MCF 10A (cell line): ENCODE results near the gene DNLZ. TPM values are rescaled to one million over a fixed set of nuclear protein-coding genes. Genes with fewer than 3 reads are reported as not detected.

Source experiments
- BruUV-seq: library from RNA; stranded (reverse); fragments of 400-500 nt; replicated peaks from 2 replicates; lab custom pipeline; 2021; lab: Mats Ljungman, UMichigan
- CTCF ChIA-PET: fragments of 300-600 bp; sonication (Branson Sonifier 250); formaldehyde crosslinking; extraction: SDS; loops from one replicate; lab custom pipeline; 2021; ENCODE audit warnings: antibody characterized with exemption, inconsistent platforms; lab: Yijun Ruan, JAX
- POLR2A ChIA-PET: fragments of 300-600, 350-650 bp; sonication (Branson Sonifier 250); formaldehyde crosslinking; extraction: SDS; loops from one replicate; lab custom pipeline; 2020; ENCODE audit warnings: antibody characterized with exemption, inconsistent platforms; lab: Yijun Ruan, JAX
- DNase-seq: peaks from one replicate; pipeline ENCODE4 v3.0.0-alpha.2; 2018; ENCODE audit not compliant: unreplicated experiment
- H3K27ac Mint-ChIP-seq: one replicate; pipeline ENCODE4 v1.8.0; 2022; ENCODE audit warnings: mild to moderate bottlenecking, low read depth, mixed read lengths; ENCODE audit not compliant: unreplicated experiment
- H3K27me3 Mint-ChIP-seq: one replicate; pipeline ENCODE4 v1.8.0; 2022; ENCODE audit warnings: mixed read lengths; ENCODE audit not compliant: insufficient read depth, unreplicated experiment
- H3K36me3 Mint-ChIP-seq: one replicate; pipeline ENCODE4 v1.8.0; 2022; ENCODE audit warnings: mild to moderate bottlenecking, moderate library complexity, mixed read lengths; ENCODE audit not compliant: insufficient read depth, unreplicated experiment
- H3K4me1 Mint-ChIP-seq: one replicate; pipeline ENCODE4 v1.8.0; 2022; ENCODE audit warnings: mixed read lengths; ENCODE audit not compliant: insufficient read depth, unreplicated experiment
- H3K4me3 Mint-ChIP-seq: one replicate; pipeline ENCODE4 v1.8.0; 2022; ENCODE audit warnings: mild to moderate bottlenecking, moderate library complexity, mixed read lengths; ENCODE audit not compliant: unreplicated experiment
- H3K9me3 Mint-ChIP-seq: one replicate; pipeline ENCODE4 v1.8.0; 2022; ENCODE audit warnings: mixed read lengths; ENCODE audit not compliant: unreplicated experiment
- intact Hi-C: fragments of 100-400 bp; cut with micrococcal nuclease; formaldehyde crosslinking; loops from 2 replicates; pipeline ENCODE4 v1.14.1; 2022
- total RNA-seq: library from RNA; stranded (reverse); gene quantifications from 2 replicates; pipeline ENCODE4 v1.2.3, GENCODE V29; 2022
- TF ChIP-seq, protein P1 (sequence below): fragments of 200-600 bp; IDR thresholded peaks from one replicate; pipeline ENCODE4 v1.8.0; 2022; ENCODE audit warnings: antibody characterized with exemption, mild to moderate bottlenecking; ENCODE audit not compliant: unreplicated experiment

The DNLZ gene
- total RNA-seq, 1 experiment from 2014 or later = 30.5 TPM

DNA sequence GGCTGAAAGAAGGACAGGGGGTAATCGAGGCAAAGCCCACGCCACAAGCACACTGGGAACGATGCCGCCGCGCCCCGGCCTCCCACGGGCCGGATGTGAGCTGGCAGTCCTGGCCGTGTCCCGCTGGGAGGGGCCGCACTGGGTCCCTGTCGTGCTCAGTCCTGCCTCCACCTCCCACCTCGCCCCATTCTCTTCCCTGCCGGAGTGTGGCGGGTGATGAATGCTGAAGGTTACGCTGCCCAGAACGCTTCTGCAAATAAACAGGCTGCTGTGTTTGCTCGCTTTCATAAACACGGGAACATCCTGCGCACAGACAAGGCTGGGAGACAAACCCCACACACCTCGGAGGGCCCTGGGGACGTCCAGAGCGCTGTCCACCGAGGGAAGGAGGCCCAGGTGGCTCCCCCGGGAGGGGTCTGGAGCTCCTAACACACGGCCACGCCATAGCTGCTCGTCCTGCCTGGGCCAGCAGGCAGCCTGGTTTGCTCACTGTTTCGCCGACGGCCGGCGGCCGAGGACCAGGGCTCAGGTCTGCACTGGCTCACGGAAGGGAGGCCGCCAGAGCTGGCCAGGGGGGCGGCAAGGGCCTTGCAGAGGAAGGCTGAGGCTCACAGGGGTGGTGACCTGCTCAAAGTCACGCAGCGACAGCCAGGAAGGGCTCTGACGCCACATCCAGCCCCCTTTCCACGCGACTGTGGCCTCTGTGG, 2.3 kb downstream of the DNLZ start:
- H3K9me3 Mint-ChIP-seq = no peaks in the 10 kb centered on the region
- no peaks in the 10 kb centered on the region for H3K27me3 Mint-ChIP-seq
- TF ChIP-seq, protein P1, sequence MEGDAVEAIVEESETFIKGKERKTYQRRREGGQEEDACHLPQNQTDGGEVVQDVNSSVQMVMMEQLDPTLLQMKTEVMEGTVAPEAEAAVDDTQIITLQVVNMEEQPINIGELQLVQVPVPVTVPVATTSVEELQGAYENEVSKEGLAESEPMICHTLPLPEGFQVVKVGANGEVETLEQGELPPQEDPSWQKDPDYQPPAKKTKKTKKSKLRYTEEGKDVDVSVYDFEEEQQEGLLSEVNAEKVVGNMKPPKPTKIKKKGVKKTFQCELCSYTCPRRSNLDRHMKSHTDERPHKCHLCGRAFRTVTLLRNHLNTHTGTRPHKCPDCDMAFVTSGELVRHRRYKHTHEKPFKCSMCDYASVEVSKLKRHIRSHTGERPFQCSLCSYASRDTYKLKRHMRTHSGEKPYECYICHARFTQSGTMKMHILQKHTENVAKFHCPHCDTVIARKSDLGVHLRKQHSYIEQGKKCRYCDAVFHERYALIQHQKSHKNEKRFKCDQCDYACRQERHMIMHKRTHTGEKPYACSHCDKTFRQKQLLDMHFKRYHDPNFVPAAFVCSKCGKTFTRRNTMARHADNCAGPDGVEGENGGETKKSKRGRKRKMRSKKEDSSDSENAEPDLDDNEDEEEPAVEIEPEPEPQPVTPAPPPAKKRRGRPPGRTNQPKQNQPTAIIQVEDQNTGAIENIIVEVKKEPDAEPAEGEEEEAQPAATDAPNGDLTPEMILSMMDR = no peak
- ChIA-PET POLR2A (no interaction called here), CTCF (interaction anchor here (0.6 kb wide), 1 partner anchor 308 kb away, joined by 3 read pairs; no protein-coding TSS in a partner anchor)
- no peak overlapping the region for H3K4me3 Mint-ChIP-seq
- no peak for DNase-seq
- H3K27ac Mint-ChIP-seq = no peak overlapping the region
- intact Hi-C loops = no loop called here
- no TSS peak for BruUV-seq
- H3K36me3 Mint-ChIP-seq = peaks cover 13% of the 10 kb centered on the region
- H3K4me1 Mint-ChIP-seq = no peaks in the 10 kb centered on the region

DNA sequence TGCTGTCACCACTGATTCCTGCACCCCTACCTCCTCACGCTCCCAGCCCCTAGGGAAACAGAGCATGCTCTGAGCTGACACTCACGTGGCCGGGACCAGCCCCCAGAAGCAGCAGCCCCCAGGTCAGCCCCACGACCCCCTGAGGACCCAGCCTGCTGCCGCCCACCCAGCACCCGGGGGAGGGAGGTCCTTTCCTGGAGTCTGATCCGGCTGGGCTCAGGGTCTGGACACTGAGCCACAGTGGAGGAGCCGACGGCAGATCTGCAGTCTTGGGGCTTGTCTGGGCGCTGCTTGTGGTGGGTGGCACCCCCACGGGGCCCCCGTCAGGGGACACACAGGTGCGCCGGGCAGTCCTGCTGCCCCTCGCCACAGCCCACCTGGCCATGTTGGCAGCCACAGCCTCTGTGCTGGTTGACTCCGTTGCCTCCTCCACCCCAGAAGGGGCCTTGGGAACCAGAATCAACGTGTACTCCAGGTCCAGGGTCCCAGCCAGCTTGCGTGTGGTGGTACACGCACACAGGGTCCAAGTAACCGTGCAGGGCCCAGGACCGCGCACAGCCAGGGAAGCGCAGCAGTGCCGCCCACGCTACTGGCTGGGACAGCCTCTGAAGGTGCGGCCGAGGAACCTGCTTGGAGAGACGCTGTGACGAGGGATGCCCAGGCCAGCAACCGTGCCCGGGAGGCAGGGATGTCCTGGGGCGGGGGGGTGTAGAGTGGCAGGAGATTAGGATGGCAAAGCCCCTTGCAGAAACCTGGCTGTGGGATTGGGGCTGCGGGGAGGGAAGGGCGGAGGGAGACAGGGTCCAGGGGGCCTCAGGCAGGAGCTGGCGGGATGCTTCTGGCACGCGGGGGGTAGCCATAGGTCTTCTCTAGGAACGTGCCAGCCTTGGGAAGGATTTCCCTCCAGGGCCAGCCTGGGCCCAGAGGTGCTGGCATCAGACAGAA, 3.5 kb downstream of the DNLZ start:
- Mint-ChIP-seq H3K4me1 (no peaks in the 10 kb centered on the region), H3K27me3 (no peaks in the 10 kb centered on the region), H3K27ac (no peak overlapping the region), H3K9me3 (no peaks in the 10 kb centered on the region), H3K36me3 (peaks cover 13% of the 10 kb centered on the region), H3K4me3 (no peak overlapping the region)
- BruUV-seq = no TSS peak
- CTCF ChIA-PET = no interaction called here
- no peak for DNase-seq
- TF ChIP-seq, protein P1 = no peak
- POLR2A ChIA-PET = no interaction called here
- intact Hi-C loops = no loop called here

DNA sequence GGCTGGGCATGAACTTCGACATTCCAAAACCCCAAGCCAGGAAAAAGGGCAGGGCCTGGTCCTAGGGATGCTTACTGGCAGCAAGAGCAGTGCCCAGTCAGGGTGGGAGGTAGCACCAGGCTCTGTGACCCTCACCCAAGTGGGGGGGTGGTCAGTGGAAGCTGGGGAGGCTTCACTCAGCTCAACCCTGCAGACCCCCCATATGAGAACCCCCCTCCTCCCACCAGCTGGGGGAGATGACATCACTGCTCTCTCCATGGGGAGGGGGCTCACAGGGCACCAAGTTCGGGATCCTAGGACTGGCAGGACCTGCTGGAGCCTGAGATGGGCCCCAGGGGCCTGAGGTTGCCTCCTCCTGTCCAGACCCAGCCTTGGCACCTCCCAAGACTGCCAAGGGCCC, 4.7 kb downstream of the DNLZ start:
- POLR2A ChIA-PET = no interaction called here

More for the DNA sequence above, 4.7 kb downstream of the DNLZ start:
- no peak overlapping the region for H3K27ac Mint-ChIP-seq
- no TSS peak for BruUV-seq
- CTCF ChIA-PET = interaction anchor here (0.6 kb wide), 1 partner anchor 215 kb away, joined by 3 read pairs; no protein-coding TSS in a partner anchor
- peaks cover 13% of the 10 kb centered on the region for H3K36me3 Mint-ChIP-seq
- no peak for DNase-seq
- peaks cover 5% of the 10 kb centered on the region for H3K4me1 Mint-ChIP-seq
- H3K9me3 Mint-ChIP-seq = no peaks in the 10 kb centered on the region
- TF ChIP-seq, protein P1 = no peak
- no peaks in the 10 kb centered on the region for H3K27me3 Mint-ChIP-seq
- intact Hi-C loops = no loop called here
- H3K4me3 Mint-ChIP-seq = no peak overlapping the region
